Gastrocnemius medialis (tissue), 4 donors: ENCODE results near the gene VAMP8. TPM values are rescaled to one million over a fixed set of nuclear protein-coding genes. Genes with fewer than 3 reads are reported as not detected.
"Not testable (repeated sequence)": the region's sequence is repeated elsewhere in the genome, so short reads cannot be mapped to it uniquely, and the experiment has no call there.

Experiments used
- ATAC-seq, 2 donors: fragments of 150-250 bp; one replicate each; pipeline ENCODE4 v1.9.1; 2016
- DNase-seq, 2 donors: peaks; one replicate each; pipeline ENCODE4 v3.0.0-alpha.2; 2019
- H3K27ac ChIP-seq, 4 donors: fragments of 200-600 bp; sonication (generic); 1 replicate in 1 of 4; 2 replicates in 3 of 4; pipeline ENCODE4 v1.5.1; 2016 to 2018; ENCODE audit warnings: mild to moderate bottlenecking in 2 of 4, moderate library complexity in 1 of 4
- H3K27me3 ChIP-seq, 3 donors: fragments of 200-600 bp; sonication (generic) in 2 of 3; 1 replicate in 1 of 3; 2 replicates in 2 of 3; pipeline versions ENCODE4 v1.5.1 to v1.6.0; 2016 to 2019; ENCODE audit warnings: mild to moderate bottlenecking in 1 of 3, moderate library complexity in 1 of 3
- H3K36me3 ChIP-seq, 2 donors: fragments of 200-600 bp; sonication (generic) in 1 of 2; one replicate each; pipeline ENCODE4 v1.5.1; 2017 to 2018
- H3K4me1 ChIP-seq, 2 donors: fragments of 200-600 bp; sonication (generic) in 1 of 2; one replicate each; pipeline ENCODE4 v1.5.1; 2016 to 2017; ENCODE audit warnings: mild to moderate bottlenecking in 2 of 2
- H3K4me3 ChIP-seq, 4 donors: fragments of 200-600 bp; sonication (generic) in 3 of 4; 1 replicate in 1 of 4; 2 replicates in 3 of 4; pipeline ENCODE4 v1.5.1; 2016 to 2019; ENCODE audit warnings: mild to moderate bottlenecking in 2 of 4
- H3K9me3 ChIP-seq, 3 donors: fragments of 200-600 bp; sonication (generic) in 2 of 3; 1 replicate in 1 of 3; 2 replicates in 2 of 3; pipeline ENCODE4 v1.5.1; 2016 to 2019
- POLR2A ChIP-seq, 2 donors: fragments of 450-650 bp; IDR thresholded peaks; one replicate each; pipeline ENCODE4 v1.6.1; 2017; ENCODE audit warnings: antibody characterized with exemption in 2 of 2, mild to moderate bottlenecking in 2 of 2, moderate library complexity in 2 of 2
- in situ Hi-C, 4 donors: fragments of 200-750 bp; cut with MboI; loops; one replicate each; pipeline versions ENCODE4 v1.15.0 to v1.8.0; 2017; ENCODE audit warnings: low sequenced_read_pairs in 4 of 4
- intact Hi-C: fragments of 100-400 bp; cut with DNase I; formaldehyde crosslinking; loops from one replicate; pipeline ENCODE4 v1.15.1; 2023; ENCODE audit warnings: low total_unique reads
- total RNA-seq, 4 donors: library from RNA; depleted of rRNA; stranded (reverse); fragments of >200 nt; gene quantifications; one replicate each; pipeline versions ENCODE4 v1.1.0 to v1.2.3, GENCODE V29; 2016
- TF ChIP-seq, protein P1 (sequence below), 5 experiments: fragments of 450-650 bp in 3 of 5; fragments of 200-600 bp in 2 of 5; sonication (generic) in 2 of 5; IDR thresholded peaks in 4 of 5; conservative IDR thresholded peaks in 1 of 5; 1 replicate in 4 of 5; 2 replicates in 1 of 5; pipeline ENCODE4 v1.5.1; 2016 to 2019; ENCODE audit warnings: antibody characterized with exemption in 5 of 5, mild to moderate bottlenecking in 3 of 5, moderate library complexity in 3 of 5

Gene VAMP8
- total RNA-seq, 4 donors from 2014 or later = 5.3 to 12.1 (median 7.1) TPM

GRCh38 chr2:85615413-85615728 lies 38.0 kb downstream of the VAMP8 start:
- DNase-seq (no peak), ATAC-seq (no peak)
- H3K27ac ChIP-seq = peak overlapping the region; percentile 95 to 99 (median 99)
- peaks cover 0 to 16% of the 10 kb centered on the region in 2 donors for H3K36me3 ChIP-seq
- peak overlapping the region; percentile 95 to 100 (median 98) for H3K4me3 ChIP-seq
- TF ChIP-seq, protein P1, sequence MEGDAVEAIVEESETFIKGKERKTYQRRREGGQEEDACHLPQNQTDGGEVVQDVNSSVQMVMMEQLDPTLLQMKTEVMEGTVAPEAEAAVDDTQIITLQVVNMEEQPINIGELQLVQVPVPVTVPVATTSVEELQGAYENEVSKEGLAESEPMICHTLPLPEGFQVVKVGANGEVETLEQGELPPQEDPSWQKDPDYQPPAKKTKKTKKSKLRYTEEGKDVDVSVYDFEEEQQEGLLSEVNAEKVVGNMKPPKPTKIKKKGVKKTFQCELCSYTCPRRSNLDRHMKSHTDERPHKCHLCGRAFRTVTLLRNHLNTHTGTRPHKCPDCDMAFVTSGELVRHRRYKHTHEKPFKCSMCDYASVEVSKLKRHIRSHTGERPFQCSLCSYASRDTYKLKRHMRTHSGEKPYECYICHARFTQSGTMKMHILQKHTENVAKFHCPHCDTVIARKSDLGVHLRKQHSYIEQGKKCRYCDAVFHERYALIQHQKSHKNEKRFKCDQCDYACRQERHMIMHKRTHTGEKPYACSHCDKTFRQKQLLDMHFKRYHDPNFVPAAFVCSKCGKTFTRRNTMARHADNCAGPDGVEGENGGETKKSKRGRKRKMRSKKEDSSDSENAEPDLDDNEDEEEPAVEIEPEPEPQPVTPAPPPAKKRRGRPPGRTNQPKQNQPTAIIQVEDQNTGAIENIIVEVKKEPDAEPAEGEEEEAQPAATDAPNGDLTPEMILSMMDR (IDR thresholded peaks at IDR 0.05 in 4 of 5, conservative IDR thresholded peaks at IDR 0.05 in 1 of 5) = no peak
- no peak for TF ChIP-seq POLR2A (IDR thresholded peaks at IDR 0.05)
- H3K27me3 ChIP-seq = no peaks in the 10 kb centered on the region
- peaks cover 35 to 46% of the 10 kb centered on the region in 2 donors for H3K4me1 ChIP-seq
- H3K9me3 ChIP-seq = no peaks in the 10 kb centered on the region
- intact Hi-C loops (loop anchor here (5.0 kb wide), 1 partner anchor 1007 kb away; the partner anchor contains the start of gene RNF103), in situ Hi-C loops (no loop called here)

GRCh38 chr2:85617723-85618122 lies 40.3 kb downstream of the VAMP8 start:
- Histone ChIP-seq H3K36me3 (peaks cover under 1 to 39% of the 10 kb centered on the region in 2 donors), H3K27ac (peak overlapping the region; percentile 95 to 99 (median 99)), H3K4me1 (peaks cover 27 to 33% of the 10 kb centered on the region in 2 donors), H3K4me3 (peak overlapping the region in 1 of 4 donors; percentile 98)
- peak in 1 of 2 donors; percentile 8 for ATAC-seq
- H3K27me3 ChIP-seq, H3K9me3 ChIP-seq, in situ Hi-C loops, DNase-seq: not testable (repeated sequence)
- intact Hi-C loops = loop anchor here (5.0 kb wide), 1 partner anchor 1005 kb away; the partner anchor contains the start of gene RNF103

GRCh38 chr2:85619617-85620016 lies 42.2 kb downstream of the VAMP8 start:
- intact Hi-C loops = loop anchor here (5.0 kb wide), 1 partner anchor 1003 kb away; the partner anchor contains the start of gene RNF103
- no peak for TF ChIP-seq POLR2A (IDR thresholded peaks at IDR 0.05)
- TF ChIP-seq, protein P1 (IDR thresholded peaks at IDR 0.05 in 4 of 5, conservative IDR thresholded peaks at IDR 0.05 in 1 of 5) = no peak
- Histone ChIP-seq H3K27ac (peak overlapping the region in 1 of 4 donors; percentile 36), H3K4me3 (no peak overlapping the region), H3K36me3 (peaks cover 6 to 58% of the 10 kb centered on the region in 2 donors), H3K27me3 (no peaks in the 10 kb centered on the region), H3K9me3 (no peaks in the 10 kb centered on the region), H3K4me1 (peaks cover 26 to 33% of the 10 kb centered on the region in 2 donors)
- DNase-seq (no peak), ATAC-seq (no peak)
- in situ Hi-C loops = loop anchor here in 1 of 4 donors (10.0 kb wide), 1 partner anchor 465 kb away; no protein-coding TSS in a partner anchor

- Histone ChIP-seq H3K36me3 (peaks cover 6 to 75% of the 10 kb centered on the region in 2 donors), H3K27ac (no peak overlapping the region), H3K27me3 (no peaks in the 10 kb centered on the region), H3K9me3 (no peaks in the 10 kb centered on the region), H3K4me3 (no peak overlapping the region), H3K4me1 (peaks cover 19 to 25% of the 10 kb centered on the region in 2 donors)
- intact Hi-C loops = no loop called here
- DNase-seq = no peak
- ATAC-seq = no peak
- no peak for TF ChIP-seq POLR2A (IDR thresholded peaks at IDR 0.05)
- TF ChIP-seq, protein P1 (IDR thresholded peaks at IDR 0.05 in 4 of 5, conservative IDR thresholded peaks at IDR 0.05 in 1 of 5) = no peak
- in situ Hi-C loops = loop anchor here in 1 of 4 donors (10.0 kb wide), 1 partner anchor 463 kb away; no protein-coding TSS in a partner anchor
Observed at GRCh38 chr2:85621338-85621737, 44.0 kb downstream of the VAMP8 start.

DNA sequence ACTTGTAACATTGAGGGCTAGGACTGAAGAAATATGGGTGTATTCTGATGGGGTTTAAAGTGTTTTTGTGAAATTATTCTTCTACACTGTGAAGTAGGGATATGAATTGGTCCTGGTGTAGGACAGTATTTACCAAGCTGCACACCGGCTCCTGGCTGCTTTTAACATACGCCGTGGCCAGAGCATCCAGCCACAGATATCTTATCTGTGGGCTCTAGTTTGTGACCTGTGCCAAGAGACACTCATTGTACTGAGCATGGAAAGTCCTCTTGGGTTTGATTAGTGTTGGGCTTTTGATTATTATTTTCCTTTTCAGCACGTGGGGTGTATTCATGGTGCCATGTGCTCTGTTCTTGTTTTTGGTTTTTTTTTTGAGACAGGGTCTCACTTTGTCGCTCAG lies 46.6 kb downstream of the VAMP8 start:
- Histone ChIP-seq H3K27ac (no peak overlapping the region), H3K27me3 (no peaks in the 10 kb centered on the region), H3K4me3 (no peak overlapping the region), H3K4me1 (peaks cover 0 to 5% of the 10 kb centered on the region in 2 donors), H3K36me3 (peaks cover 6 to 100% of the 10 kb centered on the region in 2 donors), H3K9me3 (no peaks in the 10 kb centered on the region)
- in situ Hi-C loops = loop anchor here in 1 of 4 donors (10.0 kb wide), 1 partner anchor 461 kb away; no protein-coding TSS in a partner anchor
- DNase-seq (no peak), ATAC-seq (no peak)
- no peak for TF ChIP-seq POLR2A (IDR thresholded peaks at IDR 0.05)
- TF ChIP-seq, protein P1 (IDR thresholded peaks at IDR 0.05 in 4 of 5, conservative IDR thresholded peaks at IDR 0.05 in 1 of 5) = no peak
- intact Hi-C loops = no loop called here
